NB4 (cell line): ENCODE data around the gene RRAD.
A peak's percentile ranks its signal among the peaks of the same experiment; 100 is the strongest.

Source experiments
- DNase-seq: peaks from one replicate; pipeline ENCODE4 v3.0.0; 2010; ENCODE audit warnings: low read depth
- H3K4me3 ChIP-seq: one replicate; pipeline ENCODE4 v1.5.1; 2011; ENCODE audit warnings: mild to moderate bottlenecking, low read depth, low read length, moderate library complexity
- CTCF ChIP-seq: IDR thresholded peaks from one replicate; pipeline ENCODE4 v1.5.1; 2012; ENCODE audit warnings: low read depth, low read length
- MAX ChIP-seq: IDR thresholded peaks from 2 replicates; pipeline ENCODE4 v1.6.1; 2011; ENCODE audit warnings: low read depth, low read length
- MYC ChIP-seq: IDR thresholded peaks from 2 replicates; pipeline ENCODE4 v1.6.1; 2011; ENCODE audit warnings: low read depth, low read length
- POLR2A ChIP-seq: IDR thresholded peaks from 2 replicates; pipeline ENCODE4 v1.6.1; 2011; ENCODE audit warnings: mild to moderate bottlenecking; ENCODE audit not compliant: insufficient read length; ENCODE audit errors: extremely low read depth

RRAD gene

GRCh38 chr16:66968847-66969246 lies 43.5 kb upstream of the RRAD start:
- no peak overlapping the region for H3K4me3 ChIP-seq
- DNase-seq: no peak
- TF ChIP-seq CTCF (no peak), MAX (no peak), POLR2A (no peak), MYC (no peak)

GRCh38 chr16:66964049-66964448 lies 38.7 kb upstream of the RRAD start:
- TF ChIP-seq MYC (no peak), MAX (no peak), CTCF (peak; percentile 5)
- H3K4me3 ChIP-seq: no peak overlapping the region
- DNase-seq: no peak

GRCh38 chr16:66961914-66962313 lies 36.6 kb upstream of the RRAD start:
- TF ChIP-seq POLR2A: no peak
- no peak for TF ChIP-seq MYC
- TF ChIP-seq CTCF: no peak
- TF ChIP-seq MAX: no peak
- no peak for DNase-seq
- no peak overlapping the region for H3K4me3 ChIP-seq

GRCh38 chr16:66961065-66961744 lies 35.9 kb upstream of the RRAD start, which contains the start of gene CES3:
TSS of gene CES3 (plus strand) at chr16:66961266. CDS start at chr16:66961308, 42 bp downstream.
- H3K4me3 ChIP-seq: peak within 1 kb of the TSS; percentile 25
- TF ChIP-seq CTCF: peak; percentile 95
- TF ChIP-seq MYC: peak; percentile 62
- TF ChIP-seq MAX: peak; percentile 36; the same call in 1 of the 2 replicates
- TF ChIP-seq POLR2A: no peak
- DNase-seq: peak; percentile 82

- TF ChIP-seq MYC (no peak), CTCF (no peak), POLR2A (no peak), MAX (no peak)
- no peak for DNase-seq
- no peak overlapping the region for H3K4me3 ChIP-seq
These were observed 34.9 kb upstream of the RRAD start for GRCh38 chr16:66960270-66960669.

GRCh38 chr16:66959704-66960161 lies 34.4 kb upstream of the RRAD start:
- H3K4me3 ChIP-seq: no peak overlapping the region
- TF ChIP-seq POLR2A (no peak), MAX (no peak), CTCF (no peak), MYC (no peak)
- no peak for DNase-seq
